ENCODE results near the gene LIN7B. TPM values are rescaled to one million over a fixed set of nuclear protein-coding genes. Genes with fewer than 3 reads are reported as not detected.

Gene LIN7B
- total and polyA plus RNA-seq, 2 experiments from 2014 or later, result 1.2 to 10.5 TPM

DNA sequence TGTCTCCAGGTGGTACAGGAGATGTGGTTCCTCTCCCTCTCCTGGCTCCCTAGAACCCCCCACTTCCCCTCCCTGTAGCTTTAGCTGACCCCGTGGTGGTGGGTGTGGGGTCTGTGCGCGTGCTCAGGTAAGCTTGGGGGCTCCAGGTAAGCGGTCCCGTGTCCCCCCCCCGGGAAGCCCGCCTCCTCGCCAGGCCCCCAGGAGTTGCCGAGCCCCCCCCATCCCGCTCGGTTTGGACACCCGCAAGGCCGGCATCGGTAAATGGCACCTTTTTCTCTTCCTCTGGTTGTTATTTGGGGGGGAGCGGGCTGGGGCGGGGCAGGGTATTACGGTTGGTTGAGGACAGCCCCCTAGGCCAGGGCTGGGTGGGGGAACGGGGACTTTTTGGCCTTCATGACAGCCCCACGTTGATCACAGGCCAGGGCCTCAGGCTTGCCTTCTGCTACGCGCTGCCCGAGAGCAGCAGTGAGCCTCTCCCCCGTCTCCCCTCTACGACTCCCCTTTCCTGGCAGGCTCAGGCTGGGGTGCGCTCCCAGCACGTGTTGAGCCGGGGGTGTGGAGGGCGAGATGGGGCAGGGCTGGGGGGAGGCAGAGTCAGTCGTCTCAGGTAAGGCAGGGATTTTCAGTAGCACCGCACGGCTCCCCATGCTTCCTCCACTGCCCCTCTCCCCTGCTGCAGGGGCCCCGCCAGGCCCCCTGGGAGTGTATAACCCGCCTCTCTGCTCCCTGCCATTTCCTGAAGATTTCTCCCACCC, 10.7 kb upstream of the LIN7B start (continued):
- TF ChIP-seq STAT1 (IDR thresholded peaks at IDR 0.05; ENCODE audit: unreplicated experiment), result no peak
- TF ChIP-seq JUNB (IDR thresholded peaks at IDR 0.05; ENCODE audit: unreplicated experiment), result no peak

- H3K27ac Mint-ChIP-seq, result 0 out of 2 replicates have a peak overlapping the region, but pooled peaks have one; percentile 81
- H3K27me3 Mint-ChIP-seq (ENCODE audit: insufficient read depth, low read depth, poor library complexity), result peaks cover 24% of the 10 kb centered on the region
- Histone ChIP-seq H3K79me2 (replicated peaks; ENCODE audit: insufficient read depth) (peaks cover 4% of the 10 kb centered on the region), H4K20me1 (replicated peaks; ENCODE audit: insufficient read depth) (peaks cover 28% of the 10 kb centered on the region), H3K27me3 (ENCODE audit: insufficient read depth) (no peaks in the 10 kb centered on the region), H3K36me3 (ENCODE audit: insufficient read depth) (peaks cover 25% of the 10 kb centered on the region; the same call in 1 of the 2 replicates), H3K9me2 (ENCODE audit: insufficient read depth) (no peaks in the 10 kb centered on the region), H3K4me3 (no peak overlapping the region), H3F3A (replicated peaks; ENCODE audit: low read depth) (peaks cover 37% of the 10 kb centered on the region), H3K4me2 (no peak overlapping the region), H2AFZ (no peak overlapping the region), H3K4me1 (ENCODE audit: insufficient read depth) (no peaks in the 10 kb centered on the region; the same call in 1 of the 2 replicates), H3K27ac (ENCODE audit: low read depth) (no peak overlapping the region)
- no peak for ATAC-seq
- peaks cover 28% of the 10 kb centered on the region for H3K4me1 Mint-ChIP-seq
- no peak for DNase-seq (ENCODE audit: low spot score)
- H3K36me3 Mint-ChIP-seq (ENCODE audit: low read depth), result peaks cover 87% of the 10 kb centered on the region
- no peak overlapping the region for H3K4me3 Mint-ChIP-seq
- H3K9me3 Mint-ChIP-seq, result no peaks in the 10 kb centered on the region; the same call in 1 of the 3 replicates
- TF ChIP-seq EZH2 (IDR thresholded peaks at IDR 0.05; ENCODE audit: low read depth, unreplicated experiment), result no peak
- TF ChIP-seq, protein P1, sequence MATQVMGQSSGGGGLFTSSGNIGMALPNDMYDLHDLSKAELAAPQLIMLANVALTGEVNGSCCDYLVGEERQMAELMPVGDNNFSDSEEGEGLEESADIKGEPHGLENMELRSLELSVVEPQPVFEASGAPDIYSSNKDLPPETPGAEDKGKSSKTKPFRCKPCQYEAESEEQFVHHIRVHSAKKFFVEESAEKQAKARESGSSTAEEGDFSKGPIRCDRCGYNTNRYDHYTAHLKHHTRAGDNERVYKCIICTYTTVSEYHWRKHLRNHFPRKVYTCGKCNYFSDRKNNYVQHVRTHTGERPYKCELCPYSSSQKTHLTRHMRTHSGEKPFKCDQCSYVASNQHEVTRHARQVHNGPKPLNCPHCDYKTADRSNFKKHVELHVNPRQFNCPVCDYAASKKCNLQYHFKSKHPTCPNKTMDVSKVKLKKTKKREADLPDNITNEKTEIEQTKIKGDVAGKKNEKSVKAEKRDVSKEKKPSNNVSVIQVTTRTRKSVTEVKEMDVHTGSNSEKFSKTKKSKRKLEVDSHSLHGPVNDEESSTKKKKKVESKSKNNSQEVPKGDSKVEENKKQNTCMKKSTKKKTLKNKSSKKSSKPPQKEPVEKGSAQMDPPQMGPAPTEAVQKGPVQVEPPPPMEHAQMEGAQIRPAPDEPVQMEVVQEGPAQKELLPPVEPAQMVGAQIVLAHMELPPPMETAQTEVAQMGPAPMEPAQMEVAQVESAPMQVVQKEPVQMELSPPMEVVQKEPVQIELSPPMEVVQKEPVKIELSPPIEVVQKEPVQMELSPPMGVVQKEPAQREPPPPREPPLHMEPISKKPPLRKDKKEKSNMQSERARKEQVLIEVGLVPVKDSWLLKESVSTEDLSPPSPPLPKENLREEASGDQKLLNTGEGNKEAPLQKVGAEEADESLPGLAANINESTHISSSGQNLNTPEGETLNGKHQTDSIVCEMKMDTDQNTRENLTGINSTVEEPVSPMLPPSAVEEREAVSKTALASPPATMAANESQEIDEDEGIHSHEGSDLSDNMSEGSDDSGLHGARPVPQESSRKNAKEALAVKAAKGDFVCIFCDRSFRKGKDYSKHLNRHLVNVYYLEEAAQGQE (IDR thresholded peaks at IDR 0.05; ENCODE audit: unreplicated experiment), result no peak
- TF ChIP-seq STAT1 (IDR thresholded peaks at IDR 0.05; ENCODE audit: unreplicated experiment), result no peak
- TF ChIP-seq, protein P2, sequence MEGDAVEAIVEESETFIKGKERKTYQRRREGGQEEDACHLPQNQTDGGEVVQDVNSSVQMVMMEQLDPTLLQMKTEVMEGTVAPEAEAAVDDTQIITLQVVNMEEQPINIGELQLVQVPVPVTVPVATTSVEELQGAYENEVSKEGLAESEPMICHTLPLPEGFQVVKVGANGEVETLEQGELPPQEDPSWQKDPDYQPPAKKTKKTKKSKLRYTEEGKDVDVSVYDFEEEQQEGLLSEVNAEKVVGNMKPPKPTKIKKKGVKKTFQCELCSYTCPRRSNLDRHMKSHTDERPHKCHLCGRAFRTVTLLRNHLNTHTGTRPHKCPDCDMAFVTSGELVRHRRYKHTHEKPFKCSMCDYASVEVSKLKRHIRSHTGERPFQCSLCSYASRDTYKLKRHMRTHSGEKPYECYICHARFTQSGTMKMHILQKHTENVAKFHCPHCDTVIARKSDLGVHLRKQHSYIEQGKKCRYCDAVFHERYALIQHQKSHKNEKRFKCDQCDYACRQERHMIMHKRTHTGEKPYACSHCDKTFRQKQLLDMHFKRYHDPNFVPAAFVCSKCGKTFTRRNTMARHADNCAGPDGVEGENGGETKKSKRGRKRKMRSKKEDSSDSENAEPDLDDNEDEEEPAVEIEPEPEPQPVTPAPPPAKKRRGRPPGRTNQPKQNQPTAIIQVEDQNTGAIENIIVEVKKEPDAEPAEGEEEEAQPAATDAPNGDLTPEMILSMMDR (conservative IDR thresholded peaks at IDR 0.05; ENCODE audit: low read depth in 2 of 2), result no peak
- no peak for TF ChIP-seq POLR2AphosphoS5 (IDR thresholded peaks at IDR 0.05; ENCODE audit: low read depth)
- no peak for TF ChIP-seq CREB1 (CRISPR knock-in tag; IDR thresholded peaks at IDR 0.05; ENCODE audit: low read depth)
- TF ChIP-seq ZNF331 (CRISPR knock-in tag; IDR thresholded peaks at IDR 0.05; ENCODE audit: low read depth), result no peak
- TF ChIP-seq, protein P3, sequence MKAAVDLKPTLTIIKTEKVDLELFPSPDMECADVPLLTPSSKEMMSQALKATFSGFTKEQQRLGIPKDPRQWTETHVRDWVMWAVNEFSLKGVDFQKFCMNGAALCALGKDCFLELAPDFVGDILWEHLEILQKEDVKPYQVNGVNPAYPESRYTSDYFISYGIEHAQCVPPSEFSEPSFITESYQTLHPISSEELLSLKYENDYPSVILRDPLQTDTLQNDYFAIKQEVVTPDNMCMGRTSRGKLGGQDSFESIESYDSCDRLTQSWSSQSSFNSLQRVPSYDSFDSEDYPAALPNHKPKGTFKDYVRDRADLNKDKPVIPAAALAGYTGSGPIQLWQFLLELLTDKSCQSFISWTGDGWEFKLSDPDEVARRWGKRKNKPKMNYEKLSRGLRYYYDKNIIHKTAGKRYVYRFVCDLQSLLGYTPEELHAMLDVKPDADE (IDR thresholded peaks at IDR 0.05), result no peak
- no peak for TF ChIP-seq EZH2phosphoT487 (IDR thresholded peaks at IDR 0.05; ENCODE audit: unreplicated experiment)
- TF ChIP-seq ZNF114 (CRISPR knock-in tag; IDR thresholded peaks at IDR 0.05), result no peak
Measured at GRCh38 chr19:49104229-49104864, 9.8 kb upstream of the LIN7B start.

Measured in GM23338 (cell line).